Activated CD8-positive, alpha-beta memory T cell treated with anti-CD3 and anti-CD28 coated beads, Interleukin-2, amount 50 U/mL, for 24 hours (primary cell): ENCODE measurements around the gene TMEM130.

ENCODE experiments used
- DNase-seq: peaks from one replicate; pipeline ENCODE4 v3.0.0-alpha.2; 2020; ENCODE audit errors: extremely low read depth

TMEM130 gene

GRCh38 chr7:98841179-98841997 is 28.4 kb downstream of the TMEM130 start:
- peak; percentile 44 for DNase-seq

GRCh38 chr7:98840722-98841121 is 29.1 kb downstream of the TMEM130 start:
- no peak for DNase-seq

- DNase-seq: no peak
Observed at GRCh38 chr7:98840096-98840495, 29.7 kb downstream of the TMEM130 start.

DNA sequence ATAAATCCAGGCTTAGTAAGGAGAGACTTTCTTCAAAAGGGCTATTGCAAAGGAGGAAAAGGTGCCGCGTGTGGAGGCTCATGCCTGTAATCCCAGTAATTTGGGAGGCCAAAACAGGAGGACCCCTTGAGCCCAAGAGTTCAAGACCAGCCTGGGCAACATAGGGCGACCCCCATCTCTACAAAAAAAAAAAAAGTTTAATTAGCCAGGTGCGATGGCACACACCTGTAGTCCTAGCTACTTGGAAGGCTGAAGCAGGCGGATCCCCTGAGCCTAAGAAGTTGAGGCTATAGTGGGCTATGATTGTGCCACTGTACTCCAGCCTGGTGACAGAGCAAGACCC is 32.2 kb downstream of the TMEM130 start:
- no peak for DNase-seq

DNA sequence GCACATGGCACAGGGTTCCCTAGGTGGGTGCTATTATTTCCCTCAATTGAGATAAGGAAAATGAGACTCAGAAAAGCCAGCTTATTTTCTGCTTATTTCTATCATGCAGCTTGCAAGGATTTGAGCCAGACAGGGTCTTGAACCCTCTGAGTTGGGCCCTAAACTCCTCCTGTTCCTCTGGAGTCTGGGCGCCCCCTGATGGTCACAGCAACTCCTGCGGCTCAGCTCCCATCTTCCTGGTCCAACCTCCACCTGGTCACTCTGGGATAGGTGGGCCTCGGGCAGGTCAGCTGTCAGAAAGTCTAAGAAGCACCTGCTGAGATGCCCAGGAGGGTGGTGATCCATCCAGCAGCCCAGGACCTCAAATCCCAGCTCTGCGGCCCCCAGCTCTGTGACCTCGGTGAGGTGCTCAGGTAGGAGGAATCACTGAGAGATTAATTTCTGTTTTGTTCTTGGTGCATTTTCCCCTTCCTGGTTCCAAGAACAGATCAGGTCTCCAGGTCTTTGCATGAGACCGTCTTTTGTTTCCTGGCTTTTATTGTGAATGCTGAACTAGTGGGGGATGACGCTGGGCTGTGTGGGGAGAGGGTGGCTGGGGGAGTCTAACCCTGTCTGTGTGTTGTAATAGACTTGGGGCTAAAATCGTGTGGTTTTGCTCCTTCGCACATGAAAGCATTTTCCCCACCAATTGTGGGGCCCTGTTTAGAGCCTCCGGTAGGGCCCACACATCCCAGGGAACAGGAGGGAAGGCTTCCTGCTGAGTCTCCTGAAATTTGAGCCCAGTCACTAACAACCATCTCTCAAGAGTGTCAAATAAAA is 32.8 kb downstream of the TMEM130 start:
- DNase-seq: no peak

GRCh38 chr7:98834949-98835348 is 34.9 kb downstream of the TMEM130 start:
- no peak for DNase-seq

DNA sequence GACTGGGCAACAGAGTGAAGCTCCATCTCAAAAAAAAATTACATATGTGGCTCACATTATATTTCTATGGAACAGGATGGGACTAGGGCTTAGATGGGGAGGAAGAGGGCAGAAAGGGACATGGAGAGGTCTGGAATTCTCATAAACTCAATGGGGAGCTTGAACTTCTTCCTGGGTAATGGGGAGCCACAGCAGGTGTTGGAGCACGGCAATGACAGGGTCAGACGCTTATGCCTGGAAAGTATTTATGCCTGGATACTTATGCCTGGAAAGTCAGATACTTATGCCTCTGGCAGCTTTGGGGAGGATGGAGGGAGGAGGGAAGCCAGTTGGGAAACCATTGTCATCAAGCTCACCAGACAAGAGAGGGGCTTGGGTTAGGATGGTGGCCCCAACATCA is 36.8 kb downstream of the TMEM130 start:
- no peak for DNase-seq

GRCh38 chr7:98831641-98832221 is 38.1 kb downstream of the TMEM130 start:
- no peak for DNase-seq

DNA sequence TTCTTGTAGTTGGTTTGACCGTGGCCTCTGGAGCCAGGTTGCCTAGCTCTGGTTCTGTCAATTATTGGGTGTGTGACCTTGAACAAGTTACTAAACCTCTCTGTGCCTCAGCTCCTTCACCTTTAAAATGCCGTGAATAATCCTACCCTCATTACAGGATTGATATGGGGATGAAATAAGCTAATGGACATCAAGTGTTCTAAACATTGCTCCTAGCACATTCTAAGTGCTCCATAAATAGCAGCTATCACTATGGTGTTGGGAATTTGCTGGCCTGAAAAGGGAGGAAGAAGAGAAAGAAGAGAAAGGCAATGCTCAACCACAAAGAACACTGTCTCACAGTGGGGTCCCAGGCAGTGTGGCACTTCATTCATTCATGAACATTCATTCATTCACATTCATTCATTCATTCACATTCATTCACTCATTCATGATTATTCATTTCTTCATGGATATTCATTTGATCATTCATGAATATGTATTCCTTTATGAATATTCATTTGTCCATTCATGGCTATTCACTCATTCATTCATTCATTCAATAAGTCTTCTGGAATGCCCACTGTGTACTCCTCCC is 38.8 kb downstream of the TMEM130 start:
- no peak for DNase-seq

- DNase-seq: no peak
Observed at GRCh38 chr7:98828368-98828767, 41.4 kb downstream of the TMEM130 start.

GRCh38 chr7:98827258-98827657 is 42.6 kb downstream of the TMEM130 start:
- no peak for DNase-seq

GRCh38 chr7:98826811-98827231 is 43.0 kb downstream of the TMEM130 start:
- DNase-seq: no peak

DNA sequence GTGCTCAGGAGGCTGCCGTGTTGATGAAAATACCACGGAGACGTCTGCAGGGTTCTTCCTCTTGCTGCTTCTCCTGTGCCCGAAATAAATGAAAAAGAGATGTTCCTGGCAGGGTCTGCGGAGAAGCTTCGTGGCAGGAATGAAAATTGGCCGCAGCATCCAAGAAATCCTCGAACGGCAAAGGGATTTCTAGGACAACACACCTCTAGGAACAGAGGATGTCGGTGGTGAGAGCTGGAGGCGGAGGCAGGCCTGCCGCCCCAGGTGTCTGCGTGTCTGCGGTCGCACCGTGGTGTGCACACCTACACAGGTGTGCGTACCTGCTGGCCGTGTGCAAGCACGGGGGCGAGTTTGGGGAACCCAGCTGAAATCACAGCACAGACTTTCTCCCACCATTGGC is 43.4 kb downstream of the TMEM130 start:
- DNase-seq: no peak

DNA sequence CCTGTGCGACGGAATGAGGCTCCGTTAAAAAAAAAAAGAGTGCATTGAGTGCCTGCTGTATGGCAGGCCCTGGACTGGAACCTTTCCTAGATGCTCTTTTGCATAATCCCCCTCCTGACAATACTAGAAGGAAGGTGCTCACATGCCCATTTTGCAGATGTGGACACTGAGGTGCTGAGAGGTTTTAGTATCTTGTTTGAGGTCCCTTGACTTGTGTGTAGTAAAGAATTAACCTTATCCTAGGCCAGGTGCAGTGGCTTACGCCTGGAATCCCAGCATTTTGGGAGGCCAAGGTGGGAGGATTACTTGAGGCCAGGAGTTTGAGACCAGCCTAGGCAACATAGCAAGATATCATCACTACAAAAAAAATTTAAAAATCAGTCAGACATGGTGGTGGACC is 46.6 kb downstream of the TMEM130 start:
- no peak for DNase-seq

GRCh38 chr7:98821348-98821747 is 48.5 kb downstream of the TMEM130 start:
- DNase-seq: no peak

DNA sequence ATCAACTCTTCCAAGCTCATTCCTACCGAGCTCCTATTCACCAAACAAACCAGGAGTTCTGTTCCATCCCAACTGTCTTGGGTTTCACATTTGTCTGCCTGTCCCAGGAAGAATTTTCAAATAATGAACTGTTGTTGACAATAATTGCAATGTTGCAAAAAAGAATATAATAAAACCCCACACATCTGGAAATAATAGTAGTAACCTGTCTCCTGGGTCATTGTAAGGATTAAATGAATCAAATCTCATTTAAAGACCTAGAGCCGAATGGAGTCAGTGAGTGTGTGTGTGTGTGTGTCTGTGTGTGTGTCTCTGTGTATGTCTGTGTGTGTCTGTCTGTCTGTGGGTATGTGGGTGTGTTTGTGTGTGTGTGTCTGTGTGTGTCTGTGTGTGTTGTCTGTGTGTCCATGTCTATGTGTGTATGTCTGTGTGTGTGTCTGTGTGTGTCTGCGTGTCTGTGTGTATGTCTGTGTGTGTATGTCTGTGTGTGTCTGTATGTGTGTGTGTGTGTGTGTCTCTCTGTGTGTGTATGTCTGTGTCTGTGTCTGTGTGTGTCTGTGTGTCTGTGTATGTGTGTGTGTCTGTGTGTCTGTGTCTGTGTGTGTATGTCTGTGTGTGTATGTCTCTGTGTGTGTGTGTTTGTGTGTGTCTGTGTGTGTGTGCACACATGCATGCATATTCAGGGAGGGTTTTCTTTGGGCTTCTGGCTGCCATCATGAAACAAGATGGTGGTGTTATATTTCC is 52.7 kb downstream of the TMEM130 start:
- DNase-seq: no peak

DNA sequence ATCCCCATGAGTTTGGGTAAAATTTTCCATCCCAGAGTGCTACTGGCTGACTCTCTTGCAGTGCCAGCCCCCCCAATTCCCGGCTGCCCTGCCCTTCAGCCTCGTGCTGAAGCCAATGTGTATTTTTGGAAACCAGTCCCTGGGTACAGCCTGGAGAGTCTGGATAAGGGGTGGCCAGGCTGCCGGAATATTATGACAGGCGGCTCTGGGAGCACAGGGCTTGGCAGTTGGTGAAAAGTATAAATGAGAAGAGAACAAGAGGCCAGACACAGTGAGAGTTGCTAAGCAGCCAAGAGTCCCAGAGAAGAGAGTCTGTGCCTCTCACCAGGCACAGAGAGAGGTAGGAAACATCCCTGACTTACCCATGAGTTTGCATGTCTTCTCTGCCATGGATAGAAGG is 53.6 kb downstream of the TMEM130 start:
- DNase-seq: no peak

- DNase-seq: no peak
Observed at GRCh38 chr7:98815313-98815712, 54.5 kb downstream of the TMEM130 start.

- no peak for DNase-seq
Observed at GRCh38 chr7:98811299-98811698, 58.5 kb downstream of the TMEM130 start.

- no peak for DNase-seq
Observed at GRCh38 chr7:98810153-98810802, 59.5 kb downstream of the TMEM130 start.

- DNase-seq: no peak
Observed at GRCh38 chr7:98808751-98809460, 60.9 kb downstream of the TMEM130 start.
